NCI-H2081 treated with DMSO at 0.1 percent for 48 hours (cell line): ENCODE measurements around the gene ANGPTL7.
A peak's percentile ranks its signal among the peaks of the same experiment; 100 is the strongest.
"Not testable (repeated sequence)": the region's sequence is repeated elsewhere in the genome, so short reads cannot be mapped to it uniquely, and the experiment has no call there.

Source experiments
- DNase-seq: peaks from one replicate; lab custom pipeline; 2025; lab: John Stamatoyannopoulos, UW

ANGPTL7 gene

DNA sequence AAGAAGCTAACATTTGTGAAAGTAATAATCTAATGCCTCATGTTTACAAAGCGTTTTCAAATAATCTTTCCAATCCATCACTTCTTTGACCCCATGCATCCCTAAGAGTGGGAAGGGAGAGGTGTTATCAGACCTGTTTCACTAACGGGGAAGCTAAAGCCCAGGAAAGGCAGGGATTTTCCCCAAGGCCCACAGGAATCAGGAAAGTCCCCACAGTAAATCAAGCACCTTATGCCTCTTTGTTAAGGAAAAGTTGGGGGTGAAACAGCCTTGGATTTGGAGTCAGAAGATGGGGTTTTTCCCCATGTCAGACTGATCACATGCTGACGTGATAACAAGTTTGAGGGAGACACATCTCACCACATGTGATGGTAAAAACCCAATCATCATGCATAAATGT lies 20.0 kb upstream of the ANGPTL7 start:
- no peak for DNase-seq

DNA sequence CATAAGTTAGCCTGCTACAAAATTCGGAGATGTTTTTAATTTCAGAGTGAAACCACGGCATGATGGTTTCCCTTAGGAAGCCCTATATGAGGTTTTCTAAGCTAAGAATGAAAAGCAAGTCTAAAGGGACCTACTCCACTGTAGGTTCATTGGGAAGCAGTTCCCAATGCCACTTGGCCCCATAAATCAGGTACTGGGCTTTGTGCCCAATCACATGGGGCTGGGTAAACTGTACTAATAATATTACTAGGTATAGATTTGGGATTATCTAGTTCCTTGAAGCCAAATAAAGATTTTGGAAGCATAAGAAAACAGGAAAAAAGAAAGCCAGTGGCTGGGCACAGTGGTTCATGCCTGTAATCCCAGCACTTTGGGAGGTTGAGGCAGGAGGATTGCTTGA lies 19.1 kb upstream of the ANGPTL7 start:
- DNase-seq: no peak

DNA sequence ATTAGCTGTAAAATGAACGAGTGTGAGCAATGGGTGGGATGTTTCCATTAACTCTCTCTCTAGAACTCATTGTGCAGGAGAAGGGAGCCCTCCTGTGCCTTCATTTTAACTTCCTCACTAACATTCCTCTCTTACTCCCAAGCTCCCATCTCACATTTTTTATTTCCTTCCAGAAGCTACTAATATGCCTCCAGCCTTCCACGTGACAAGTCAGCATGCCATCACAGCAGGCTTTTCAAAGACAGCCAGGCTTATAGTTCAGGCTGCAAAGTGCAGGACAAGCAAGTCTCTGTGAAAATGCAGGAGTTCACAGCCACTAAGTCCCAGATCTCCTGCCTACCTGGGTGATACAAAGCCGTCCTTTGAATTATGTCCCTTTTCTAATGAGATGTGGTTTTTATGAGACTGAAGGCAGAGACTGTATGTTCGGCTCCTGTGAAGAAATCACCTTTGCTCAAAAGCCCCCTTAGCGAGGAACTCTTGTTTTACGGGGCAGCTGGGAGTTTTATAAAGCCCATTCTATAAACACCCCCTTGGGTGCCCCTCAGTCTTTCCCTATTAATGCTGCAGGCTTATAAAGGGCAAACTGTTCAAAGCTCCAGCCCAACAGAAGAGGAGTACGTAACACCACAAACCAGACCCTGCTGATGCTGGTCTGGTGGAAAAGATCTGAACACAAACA lies 14.8 kb upstream of the ANGPTL7 start:
- DNase-seq: no peak

DNA sequence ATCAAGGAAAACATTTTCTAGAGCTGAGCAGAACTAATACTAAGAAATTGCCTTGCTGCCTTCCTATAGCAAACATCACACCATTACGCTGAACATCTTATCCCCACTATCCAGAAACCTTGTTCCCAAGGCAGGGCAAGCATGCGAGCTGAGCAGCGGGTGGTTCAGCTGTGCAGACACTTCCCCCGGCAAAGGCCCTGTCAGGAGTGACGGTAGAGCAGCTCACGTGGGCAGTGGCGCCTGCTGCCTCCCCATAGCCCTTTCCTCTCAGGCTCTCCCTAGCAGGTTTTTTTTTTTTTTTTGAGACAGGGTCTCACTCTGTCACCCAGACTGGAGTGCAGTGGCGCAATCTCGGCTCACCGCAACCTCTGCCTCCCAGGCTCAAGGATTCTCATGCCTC lies 13.7 kb upstream of the ANGPTL7 start:
- DNase-seq: no peak

DNA sequence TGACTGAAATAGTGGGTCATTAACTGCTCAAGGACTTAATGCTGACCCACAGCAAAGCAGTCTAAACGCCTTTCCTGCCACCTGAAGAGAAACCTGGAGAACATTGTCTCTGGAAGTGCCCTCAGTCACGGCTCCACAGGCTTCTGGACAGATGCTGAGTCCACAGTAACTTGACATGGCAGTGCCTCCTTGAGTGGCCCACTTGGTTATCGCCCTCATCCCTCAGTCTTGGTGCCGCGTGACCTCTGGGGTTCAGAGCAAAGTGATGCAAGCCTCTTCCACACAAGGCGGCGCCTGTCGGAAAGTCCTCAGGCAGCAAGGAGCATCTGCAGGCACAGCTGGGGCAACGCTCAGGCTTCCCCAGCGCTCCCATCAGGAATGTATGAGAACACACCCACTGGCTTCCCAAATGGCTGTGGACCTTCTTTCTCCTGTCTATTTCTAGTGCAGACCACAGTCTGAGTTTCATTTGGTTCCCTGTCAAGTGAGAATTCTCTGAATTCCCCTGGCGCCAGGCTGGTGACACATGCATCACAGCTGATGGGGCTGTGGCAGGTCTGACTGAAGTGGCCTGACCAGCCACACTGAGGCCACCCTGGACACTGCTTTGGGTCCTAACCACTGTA lies 13.0 kb upstream of the ANGPTL7 start:
- no peak for DNase-seq

DNA sequence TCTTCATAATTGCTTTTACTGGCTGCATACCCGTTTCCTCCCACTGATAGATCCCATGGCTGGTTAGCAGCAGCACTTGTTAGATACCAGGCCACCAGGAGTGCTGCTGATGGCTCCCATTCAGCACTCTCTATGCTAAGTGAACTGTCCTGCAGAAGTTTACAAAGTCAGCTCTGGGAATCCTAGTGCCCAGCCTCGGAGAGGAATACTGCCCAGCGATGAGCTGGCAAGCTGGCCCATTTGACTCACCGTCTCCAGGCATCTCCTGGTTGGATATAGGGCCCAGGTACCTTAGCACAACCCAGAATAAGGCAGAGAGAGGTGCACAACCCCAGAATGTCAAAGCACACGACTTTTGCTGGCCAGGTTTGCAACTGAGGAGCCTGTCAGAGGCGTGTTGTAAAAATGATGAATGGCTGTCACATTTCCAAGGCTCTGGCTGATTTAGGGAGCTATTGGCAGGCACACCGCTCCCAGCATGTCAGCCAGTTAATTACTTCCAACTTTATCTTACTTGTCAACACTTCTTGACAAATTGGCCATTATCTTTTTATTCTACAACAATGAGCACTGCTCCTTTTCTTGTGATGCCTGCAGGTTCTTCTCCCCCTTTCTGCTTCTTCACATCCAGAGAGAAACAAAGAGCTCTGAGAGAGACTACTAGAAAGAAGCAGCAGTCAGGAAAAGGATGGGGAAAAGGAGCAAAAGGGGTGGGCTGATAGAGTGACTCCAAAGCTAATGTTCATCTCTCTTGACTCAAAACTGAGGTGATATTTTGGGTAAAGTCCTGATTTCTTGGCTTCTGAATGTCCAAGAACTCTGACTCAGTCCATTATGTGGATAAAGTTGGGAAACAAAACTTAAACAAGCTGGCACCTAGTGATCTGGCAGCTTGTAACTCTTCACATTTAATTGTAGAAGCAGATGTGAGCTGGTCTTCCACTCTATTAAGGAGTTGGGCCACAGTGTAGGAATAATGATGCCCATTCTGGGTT lies 10.8 kb upstream of the ANGPTL7 start:
- no peak for DNase-seq

DNA sequence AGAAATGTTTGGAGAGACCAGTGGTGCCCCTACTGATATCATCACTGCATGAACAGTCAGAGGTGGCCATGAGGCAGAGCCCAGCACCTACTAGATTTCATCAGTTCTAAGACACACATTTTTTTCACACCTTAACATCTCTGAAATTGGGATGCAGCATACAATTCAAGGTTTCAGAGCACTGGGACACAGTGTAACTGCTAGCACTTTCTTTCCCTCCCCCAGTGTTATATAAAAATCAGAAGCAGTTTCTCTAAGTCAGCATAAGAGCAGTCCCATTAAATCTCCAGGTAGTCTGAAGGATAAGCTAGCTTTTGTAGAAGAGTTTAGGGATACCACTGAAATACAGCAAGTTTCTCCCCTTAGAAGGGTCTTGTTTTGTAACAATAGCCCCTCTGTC lies 10.0 kb upstream of the ANGPTL7 start:
- no peak for DNase-seq

DNA sequence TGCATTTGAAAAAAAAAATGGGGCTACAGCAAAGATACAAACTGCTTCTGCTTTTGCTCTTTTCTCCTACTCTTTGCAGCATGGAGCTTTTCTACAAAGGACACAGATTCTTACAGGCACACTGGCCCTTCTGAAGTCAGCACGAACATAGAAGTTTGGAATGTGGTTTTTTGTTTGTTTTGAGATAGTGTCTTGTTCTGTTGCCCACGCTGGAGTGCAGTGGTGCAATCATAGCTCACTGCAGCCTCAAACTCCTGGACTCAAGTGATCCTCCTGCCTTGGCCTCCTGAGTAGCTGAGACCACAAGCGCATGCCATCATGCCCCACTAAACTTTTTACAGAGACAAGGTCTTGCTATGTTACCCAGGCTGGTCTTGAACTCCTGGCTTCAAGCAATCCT lies 9.4 kb upstream of the ANGPTL7 start:
- not testable (repeated sequence) for DNase-seq

DNA sequence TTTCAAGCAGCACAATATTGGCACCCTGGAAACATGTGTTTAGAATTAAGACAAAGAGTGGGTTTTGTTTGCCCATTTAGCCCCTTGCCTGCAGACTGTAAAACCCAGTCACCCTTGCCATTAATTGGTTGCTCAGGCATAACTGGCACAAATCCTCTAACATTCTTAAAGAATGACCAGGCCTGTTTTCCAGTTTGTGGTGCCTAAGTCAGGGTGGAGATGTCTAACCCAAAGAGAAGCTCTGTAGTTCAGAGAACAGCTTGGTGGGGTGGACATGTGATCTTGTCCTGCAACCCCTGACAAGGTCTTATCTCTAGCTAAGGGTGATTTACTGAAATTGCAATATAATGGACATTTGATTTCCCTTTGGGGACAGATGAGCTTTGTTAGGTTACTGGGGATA lies 8.8 kb upstream of the ANGPTL7 start:
- DNase-seq: no peak

DNA sequence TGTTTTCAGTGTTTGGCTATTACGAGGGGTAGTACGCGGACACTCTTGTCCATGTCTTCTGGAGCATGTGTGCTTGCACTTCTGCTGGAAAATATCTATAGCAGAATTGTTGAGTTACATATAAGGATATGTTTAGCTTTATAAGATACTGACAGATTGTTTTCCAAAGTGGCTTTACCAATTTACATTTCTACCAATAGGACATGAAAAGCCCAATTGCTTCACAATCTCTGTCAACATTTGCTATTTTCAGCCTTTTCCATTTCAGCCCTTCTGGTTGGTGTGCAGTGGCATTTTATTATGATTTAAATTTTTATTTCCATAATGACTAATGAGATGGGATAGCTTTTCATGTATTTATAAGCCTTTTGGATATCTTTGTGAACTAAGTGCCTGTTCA lies 6.3 kb upstream of the ANGPTL7 start:
- DNase-seq: no peak

DNA sequence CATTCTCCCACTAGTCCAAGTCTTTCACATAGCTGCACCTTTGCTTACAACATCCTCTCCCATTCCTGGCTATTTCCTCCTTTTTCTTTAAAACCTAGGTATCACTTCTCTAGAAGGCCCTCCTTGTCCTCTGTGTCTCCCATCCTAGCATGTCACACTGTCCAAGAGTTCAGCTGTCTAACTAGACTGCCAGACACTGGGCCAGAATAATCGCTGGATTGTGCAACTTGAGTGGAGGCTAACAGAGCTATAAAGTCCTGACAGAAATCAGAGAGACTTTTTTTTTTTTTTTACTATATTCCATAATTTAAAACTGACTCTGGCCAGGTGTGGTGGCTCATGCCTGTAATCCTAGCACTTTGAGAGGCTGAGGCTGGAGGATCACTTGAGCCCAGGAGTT lies 4.2 kb upstream of the ANGPTL7 start:
- DNase-seq: no peak

DNA sequence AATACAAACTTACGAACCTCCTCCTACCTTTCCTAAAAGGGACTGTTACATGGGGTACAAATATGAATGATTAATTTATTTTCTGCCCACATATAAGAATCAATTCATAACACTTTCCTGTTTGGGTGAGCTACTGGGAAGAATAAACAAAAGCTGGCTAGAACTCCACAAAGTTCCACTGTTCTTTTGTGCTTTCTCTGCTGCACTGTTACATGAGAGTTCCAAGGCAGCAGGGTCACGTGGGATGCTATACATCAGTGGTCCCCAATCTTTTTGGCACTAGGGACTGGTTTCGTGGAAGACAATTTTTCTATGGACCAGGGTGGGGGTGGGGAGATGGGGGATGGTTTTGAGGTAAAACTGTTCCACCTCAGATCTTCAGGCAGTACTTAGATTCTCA lies 2.2 kb upstream of the ANGPTL7 start:
- no peak for DNase-seq

DNA sequence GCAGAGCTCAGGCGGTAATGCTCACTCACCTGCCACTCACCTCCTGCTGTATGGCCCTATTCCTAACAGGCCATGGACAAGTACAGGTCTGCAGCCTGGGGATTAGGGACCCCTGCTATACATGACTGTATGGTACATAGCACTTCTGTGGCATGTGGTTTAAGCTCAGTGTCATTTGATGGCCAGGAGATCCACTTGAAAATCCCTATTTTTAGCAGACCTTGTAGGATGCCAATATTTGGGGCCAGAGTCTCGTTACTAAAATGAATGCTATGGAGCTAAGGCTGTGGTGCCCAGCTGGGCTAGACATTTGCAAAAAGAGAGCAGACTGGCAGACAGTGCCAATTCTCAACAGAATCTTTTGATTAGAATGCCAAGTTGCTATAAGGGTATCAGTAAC lies 1.7 kb upstream of the ANGPTL7 start:
- no peak for DNase-seq

DNA sequence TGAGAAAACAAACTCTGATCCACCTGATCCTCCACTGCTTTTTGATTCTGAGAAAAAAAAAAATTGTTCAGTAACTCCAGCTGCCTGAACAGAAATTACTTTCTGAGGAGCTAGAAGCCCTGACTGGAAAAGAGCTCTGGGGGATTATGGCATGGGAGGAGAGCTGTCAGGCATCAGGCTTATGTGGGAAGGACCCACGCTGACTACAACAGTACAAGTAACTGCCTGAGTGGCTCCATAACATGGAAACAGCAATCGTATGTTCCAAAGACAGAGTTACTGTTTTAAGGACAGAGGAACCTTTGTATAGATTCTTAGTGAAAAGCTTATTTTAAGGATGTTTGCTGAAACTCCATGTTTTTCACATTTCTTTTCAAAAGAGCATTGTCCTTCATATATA lies 1.2 kb upstream of the ANGPTL7 start:
- no peak for DNase-seq

DNA sequence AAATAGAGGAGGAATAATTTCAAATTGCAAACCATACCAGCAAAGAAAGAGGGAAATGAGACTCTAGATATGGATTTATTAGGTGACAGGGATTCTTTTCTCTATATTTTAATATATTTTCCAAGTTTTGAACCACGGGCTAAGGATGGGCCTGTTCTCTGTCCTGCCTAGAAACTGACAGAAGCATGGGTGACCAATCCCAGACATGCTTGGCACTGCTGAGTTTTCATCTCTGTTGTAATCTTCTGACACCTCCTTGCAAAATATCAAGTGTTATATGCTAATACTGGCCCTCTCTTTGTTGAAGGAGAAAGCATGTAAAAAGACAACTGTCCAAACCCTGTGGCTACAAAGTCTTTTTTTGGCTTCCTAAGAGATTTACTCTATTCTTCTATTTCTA lies 774 bp upstream of the ANGPTL7 start:
- no peak for DNase-seq

DNA sequence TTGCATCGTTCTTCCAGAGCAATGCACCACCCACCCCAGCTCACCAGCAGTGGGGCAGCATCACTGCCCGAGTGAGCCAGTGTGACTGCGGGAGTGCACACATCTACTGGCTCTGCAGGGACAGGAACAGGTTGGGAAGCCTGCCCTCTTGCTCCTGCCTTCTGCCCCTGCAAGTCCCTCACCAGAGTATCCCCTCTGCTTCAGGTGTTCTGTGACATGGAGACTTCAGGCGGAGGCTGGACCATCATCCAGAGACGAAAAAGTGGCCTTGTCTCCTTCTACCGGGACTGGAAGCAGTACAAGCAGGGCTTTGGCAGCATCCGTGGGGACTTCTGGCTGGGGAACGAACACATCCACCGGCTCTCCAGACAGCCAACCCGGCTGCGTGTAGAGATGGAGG lies 4.2 kb downstream of the ANGPTL7 start:
- no peak for DNase-seq

DNA sequence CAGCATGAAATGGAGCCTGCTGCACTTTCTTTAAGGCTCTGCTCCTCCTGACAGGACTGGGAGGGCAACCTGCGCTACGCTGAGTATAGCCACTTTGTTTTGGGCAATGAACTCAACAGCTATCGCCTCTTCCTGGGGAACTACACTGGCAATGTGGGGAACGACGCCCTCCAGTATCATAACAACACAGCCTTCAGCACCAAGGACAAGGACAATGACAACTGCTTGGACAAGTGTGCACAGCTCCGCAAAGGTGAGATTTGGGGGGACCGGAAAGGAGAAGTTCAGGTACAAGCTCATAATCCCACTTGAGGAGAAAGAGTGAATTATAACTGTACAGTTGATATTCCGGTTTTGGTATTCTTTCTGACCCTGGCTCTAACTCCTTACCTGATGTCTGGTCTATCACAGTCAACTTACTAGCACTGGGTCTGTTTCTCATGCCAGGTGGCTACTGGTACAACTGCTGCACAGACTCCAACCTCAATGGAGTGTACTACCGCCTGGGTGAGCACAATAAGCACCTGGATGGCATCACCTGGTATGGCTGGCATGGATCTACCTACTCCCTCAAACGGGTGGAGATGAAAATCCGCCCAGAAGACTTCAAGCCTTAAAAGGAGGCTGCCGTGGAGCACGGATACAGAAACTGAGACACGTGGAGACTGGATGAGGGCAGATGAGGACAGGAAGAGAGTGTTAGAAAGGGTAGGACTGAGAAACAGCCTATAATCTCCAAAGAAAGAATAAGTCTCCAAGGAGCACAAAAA lies 5.4 kb downstream of the ANGPTL7 start:
- DNase-seq: no peak

DNA sequence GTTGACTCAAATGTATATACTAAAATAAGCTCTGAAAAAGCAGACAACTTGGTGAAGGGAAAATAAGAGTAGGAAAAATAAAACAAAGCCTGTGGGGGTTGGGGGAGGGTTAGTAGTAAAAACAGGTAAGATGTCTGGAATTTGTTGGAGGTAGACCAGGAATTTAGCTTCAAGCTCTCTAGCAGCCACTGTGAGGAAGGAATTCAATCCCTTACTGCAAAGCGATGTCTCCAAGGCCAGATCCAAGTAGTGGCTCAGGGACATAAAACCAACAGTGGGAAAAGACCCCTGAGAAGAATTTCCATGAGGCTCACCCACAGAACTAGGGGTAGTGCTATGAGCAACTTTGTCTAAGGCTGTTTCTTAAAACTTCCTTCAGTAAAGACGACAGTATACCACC lies 7.8 kb downstream of the ANGPTL7 start:
- no peak for DNase-seq

DNA sequence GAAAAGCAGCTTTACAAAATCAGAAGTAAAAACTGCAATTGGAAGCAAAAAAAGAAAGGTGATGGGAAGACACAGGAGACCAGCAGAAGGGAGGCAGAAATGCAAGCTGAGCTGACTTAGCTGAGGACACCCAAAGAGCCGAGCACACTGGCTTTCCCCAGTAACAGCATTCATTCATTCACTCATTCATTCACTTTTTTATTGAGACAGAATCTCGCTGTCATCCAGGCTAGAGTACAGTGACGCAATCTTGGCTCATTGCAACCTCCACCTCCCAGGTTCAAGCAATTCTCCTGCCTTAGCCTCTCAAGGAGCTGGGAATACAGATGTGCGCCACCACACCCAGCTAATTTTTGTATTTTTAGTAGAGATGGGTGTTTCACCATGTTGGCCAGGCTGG lies 8.2 kb downstream of the ANGPTL7 start:
- DNase-seq: no peak

DNA sequence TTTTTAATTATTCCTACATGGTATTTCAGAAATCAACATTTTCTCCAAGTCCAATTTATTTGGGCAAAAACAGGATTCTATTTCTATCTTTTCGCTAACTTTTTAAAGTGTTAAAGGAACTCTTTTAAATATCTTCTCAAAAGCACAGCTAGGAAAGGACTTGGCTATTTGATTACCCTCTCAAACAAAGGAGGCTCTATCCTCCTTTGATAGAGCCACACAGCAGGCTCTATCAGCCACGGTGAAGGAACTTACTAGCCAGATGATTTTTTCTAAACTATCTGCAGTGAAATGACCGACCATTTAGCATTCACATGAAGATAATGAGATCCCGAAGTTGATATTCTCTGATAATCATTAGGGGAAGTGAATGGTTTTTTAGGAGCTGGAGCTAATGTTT lies 9.1 kb downstream of the ANGPTL7 start:
- DNase-seq: no peak

DNA sequence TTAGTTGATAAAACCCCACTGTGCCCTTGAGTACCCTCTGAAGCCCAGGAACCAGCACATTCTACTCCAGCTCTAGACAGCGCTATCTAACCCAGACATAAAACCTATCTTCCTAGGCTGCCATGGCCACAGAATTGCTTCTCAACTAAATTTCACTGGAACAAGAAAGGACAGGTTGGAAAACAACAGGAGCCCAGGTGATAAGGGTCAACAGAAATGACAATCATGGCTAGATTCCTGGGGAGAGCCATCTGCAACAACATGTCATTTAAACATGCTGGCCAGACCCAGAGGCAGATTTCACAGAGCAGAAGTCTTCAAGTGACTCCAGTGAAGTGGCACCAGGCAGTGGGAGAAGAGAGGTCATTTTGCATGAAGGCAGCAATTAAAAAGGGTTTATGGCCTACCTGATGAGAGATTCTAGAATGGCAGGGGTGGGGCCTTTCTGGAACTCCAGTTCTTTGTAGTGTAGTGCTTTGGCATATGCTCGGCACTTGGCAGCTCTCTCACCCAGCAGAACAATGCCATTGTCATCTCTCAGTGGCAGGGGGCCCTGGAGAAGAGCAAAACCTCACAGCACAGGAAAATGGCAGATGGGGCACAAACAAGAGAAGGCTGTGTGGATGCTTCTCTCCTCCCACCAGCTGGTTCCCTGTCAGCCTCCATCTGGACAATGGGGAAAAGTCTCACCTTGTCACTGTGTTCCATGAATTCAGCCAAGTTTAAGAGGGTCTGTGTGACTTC lies 9.9 kb downstream of the ANGPTL7 start:
- DNase-seq: peak; percentile 17
